Measurements from ENCODE around the gene GNB1L. TPM values are rescaled to one million over a fixed set of nuclear protein-coding genes. Genes with fewer than 3 reads are reported as not detected.

The GNB1L gene
- total RNA-seq, 1 donor from 2014 or later = 9.9 TPM

- Mint-ChIP-seq H3K4me3 (no peak overlapping the region), H3K36me3 (peaks cover 7% of the 10 kb centered on the region), H3K27ac (no peak overlapping the region), H3K9me3 (no peaks in the 10 kb centered on the region), H3K4me1 (peaks cover 1% of the 10 kb centered on the region), H3K27me3 (ENCODE audit: low read depth) (no peaks in the 10 kb centered on the region)
- no peak for TF ChIP-seq CTCF (IDR thresholded peaks at IDR 0.05; ENCODE audit: unreplicated experiment)
- peak in 1 of 2 experiments; percentile 26 for DNase-seq (ENCODE audit: low spot score in 2 of 2, unreplicated experiment in 2 of 2)
These were observed 38.1 kb downstream of the GNB1L start for GRCh38 chr22:19816372-19817119.

DNA sequence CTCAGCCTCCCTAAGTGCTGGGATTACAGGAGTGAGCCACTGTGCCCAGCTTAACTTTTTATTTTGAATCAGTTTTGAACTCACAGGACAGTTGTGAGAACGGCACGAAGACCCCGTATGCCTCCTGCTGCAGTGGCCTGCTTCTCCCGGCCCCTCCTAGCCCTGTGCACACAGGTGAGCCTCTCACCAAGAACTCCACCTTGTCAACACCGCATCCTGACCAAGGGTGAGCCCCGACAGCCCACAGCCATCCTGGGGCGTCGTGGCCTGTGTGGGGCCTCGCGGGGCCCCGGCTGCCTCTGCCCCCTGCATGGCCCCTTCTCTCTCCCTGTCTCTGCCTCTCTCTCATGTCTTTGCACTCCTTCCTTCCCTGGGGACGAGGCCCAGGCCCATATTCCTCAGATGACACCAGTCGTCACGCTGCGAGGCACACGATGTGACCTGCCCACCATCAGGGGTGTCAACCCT, 38.8 kb downstream of the GNB1L start:
- peaks cover 7% of the 10 kb centered on the region for H3K36me3 Mint-ChIP-seq
- DNase-seq (ENCODE audit: low spot score in 2 of 2, unreplicated experiment in 2 of 2) = peak in 1 of 2 experiments; percentile 29
- no peaks in the 10 kb centered on the region for H3K27me3 Mint-ChIP-seq (ENCODE audit: low read depth)
- H3K27ac Mint-ChIP-seq = no peak overlapping the region
- no peak overlapping the region for H3K4me3 Mint-ChIP-seq
- peaks cover 6% of the 10 kb centered on the region for H3K4me1 Mint-ChIP-seq
- no peaks in the 10 kb centered on the region for H3K9me3 Mint-ChIP-seq
- TF ChIP-seq CTCF (IDR thresholded peaks at IDR 0.05; ENCODE audit: unreplicated experiment) = no peak

GRCh38 chr22:19815093-19815822, 39.4 kb downstream of the GNB1L start:
- Mint-ChIP-seq H3K9me3 (no peaks in the 10 kb centered on the region), H3K4me1 (peaks cover 7% of the 10 kb centered on the region), H3K36me3 (peaks cover 7% of the 10 kb centered on the region), H3K4me3 (no peak overlapping the region), H3K27ac (no peak overlapping the region), H3K27me3 (ENCODE audit: low read depth) (no peaks in the 10 kb centered on the region)
- TF ChIP-seq CTCF (IDR thresholded peaks at IDR 0.05; ENCODE audit: unreplicated experiment) = no peak
- DNase-seq (ENCODE audit: low spot score in 2 of 2, unreplicated experiment in 2 of 2) = peak in 1 of 2 experiments; percentile 33

DNA sequence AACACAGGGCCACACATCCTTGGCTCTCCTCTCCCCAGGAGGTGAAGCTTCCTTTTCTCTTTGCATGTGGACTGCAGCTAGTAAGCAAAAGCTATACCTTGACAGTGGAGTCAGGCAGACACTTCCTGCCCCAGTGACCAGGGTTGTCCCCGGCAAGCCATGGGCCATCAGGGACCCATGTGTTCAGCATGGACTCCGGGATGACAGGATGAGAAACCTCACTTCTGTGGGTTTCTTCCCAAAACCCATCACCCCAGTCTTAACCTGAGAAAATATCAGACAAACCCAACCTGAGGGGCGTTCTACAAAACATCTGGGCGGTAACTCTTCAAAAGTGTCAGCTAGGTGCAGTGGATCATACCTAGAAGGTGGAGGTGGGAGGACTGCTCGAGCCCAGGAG, 40.2 kb downstream of the GNB1L start:
- TF ChIP-seq CTCF (IDR thresholded peaks at IDR 0.05; ENCODE audit: unreplicated experiment) = no peak
- H3K27ac Mint-ChIP-seq = no peak overlapping the region
- H3K36me3 Mint-ChIP-seq = peaks cover 7% of the 10 kb centered on the region
- H3K9me3 Mint-ChIP-seq = no peaks in the 10 kb centered on the region
- H3K27me3 Mint-ChIP-seq (ENCODE audit: low read depth) = no peaks in the 10 kb centered on the region
- H3K4me1 Mint-ChIP-seq = peaks cover 7% of the 10 kb centered on the region
- peak in 1 of 2 experiments; percentile 27 for DNase-seq (ENCODE audit: low spot score in 2 of 2, unreplicated experiment in 2 of 2)
- no peak overlapping the region for H3K4me3 Mint-ChIP-seq

DNA sequence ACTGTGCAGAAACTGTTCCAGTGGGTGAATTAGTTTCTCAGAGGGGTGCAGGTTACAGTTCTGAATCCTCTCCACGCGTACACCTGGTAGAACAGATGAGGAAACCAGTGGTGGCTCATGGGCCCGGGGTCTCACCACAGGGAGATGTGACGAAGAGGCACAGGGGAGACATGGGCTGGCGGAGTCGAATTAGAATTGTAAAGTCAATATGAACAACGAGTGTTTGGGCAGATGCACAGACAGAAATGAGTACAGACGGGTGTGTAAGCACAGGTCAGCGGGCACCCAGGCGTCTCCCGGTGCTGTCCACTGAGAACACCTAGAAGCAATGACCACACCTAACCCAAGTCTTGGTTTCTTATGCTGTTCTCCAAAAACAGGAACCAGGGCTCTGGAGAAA, 41.8 kb downstream of the GNB1L start:
- Mint-ChIP-seq H3K4me1 (peaks cover 7% of the 10 kb centered on the region), H3K27me3 (ENCODE audit: low read depth) (no peaks in the 10 kb centered on the region), H3K27ac (no peak overlapping the region), H3K36me3 (peaks cover 7% of the 10 kb centered on the region), H3K9me3 (no peaks in the 10 kb centered on the region), H3K4me3 (no peak overlapping the region)
- no peak for DNase-seq (ENCODE audit: low spot score in 2 of 2, unreplicated experiment in 2 of 2)
- no peak for TF ChIP-seq CTCF (IDR thresholded peaks at IDR 0.05; ENCODE audit: unreplicated experiment)

Data from mesothelial cell of epicardium (in vitro differentiated cells).